GM12878 (cell line): ENCODE measurements around the gene NOP16. TPM values are rescaled to one million over a fixed set of nuclear protein-coding genes. Genes with fewer than 3 reads are reported as not detected.

ENCODE experiments used
- ATF7 ChIP-seq: fragments of 450-650 bp; IDR thresholded peaks from 2 replicates; pipeline ENCODE4 v1.6.1; 2016; ENCODE audit warnings: low read depth, mild to moderate bottlenecking
- BCL11A ChIP-seq: IDR thresholded peaks from 2 replicates; pipeline ENCODE4 v1.6.1; 2011; ENCODE audit warnings: low read depth, low read length
- BMI1 ChIP-seq: fragments of 450-650 bp; IDR thresholded peaks from 2 replicates; pipeline ENCODE4 v1.6.1; 2016; ENCODE audit warnings: mild to moderate bottlenecking, moderate library complexity, borderline replicate concordance
- DPF2 ChIP-seq: fragments of 450-650 bp; IDR thresholded peaks from 2 replicates; pipeline ENCODE4 v1.6.1; 2017; ENCODE audit warnings: mild to moderate bottlenecking
- EGR1 ChIP-seq, 2 experiments: IDR thresholded peaks; 1 replicate in 1 of 2; 2 replicates in 1 of 2; pipeline ENCODE4 v1.6.1; 2011 to 2012; ENCODE audit warnings: low read depth in 2 of 2, low read length in 2 of 2, borderline replicate concordance in 1 of 2, mild to moderate bottlenecking in 1 of 2, moderate library complexity in 1 of 2
- IKZF1 ChIP-seq: fragments of 450-650 bp; conservative IDR thresholded peaks from 2 replicates; pipeline ENCODE4 v1.6.1; 2017; ENCODE audit warnings: antibody characterized with exemption, mild to moderate bottlenecking
- KDM1A ChIP-seq: fragments of 200-600 bp; sonication (generic); IDR thresholded peaks from 2 replicates; pipeline ENCODE4 v1.6.1; 2016; ENCODE audit warnings: borderline replicate concordance
- MYB ChIP-seq: fragments of 150-350 bp; IDR thresholded peaks from 2 replicates; pipeline ENCODE4 v1.6.1; 2014; ENCODE audit warnings: mild to moderate bottlenecking, low read depth, low read length, borderline replicate concordance
- PAX5 ChIP-seq: IDR thresholded peaks from 2 replicates; pipeline ENCODE4 v1.6.1; 2011; ENCODE audit warnings: low read depth, low read length, borderline replicate concordance
- POU2F2 ChIP-seq: IDR thresholded peaks from 3 replicates; pipeline ENCODE4 v1.6.1; 2011; ENCODE audit warnings: low read depth, mild to moderate bottlenecking, low read length, borderline replicate concordance
- RUNX3 ChIP-seq: IDR thresholded peaks from 2 replicates; pipeline ENCODE4 v1.6.1; 2012; ENCODE audit warnings: low read length, inconsistent platforms
- SIN3A ChIP-seq: IDR thresholded peaks from 2 replicates; pipeline ENCODE4 v1.6.1; 2012; ENCODE audit warnings: low read depth, low read length, improper control_type of control experiment
- SREBF1 ChIP-seq: IDR thresholded peaks from 2 replicates; pipeline ENCODE4 v1.6.1; 2012; ENCODE audit warnings: mild to moderate bottlenecking, low read length
- TCF12 ChIP-seq: IDR thresholded peaks from 2 replicates; pipeline ENCODE4 v1.6.1; 2011; ENCODE audit warnings: low read depth, mild to moderate bottlenecking, low read length
- WRNIP1 ChIP-seq: IDR thresholded peaks from 2 replicates; pipeline ENCODE4 v1.6.1; 2011; ENCODE audit warnings: low read depth, low read length, improper control_type of control experiment, borderline replicate concordance
- ZNF24 ChIP-seq: fragments of 450-650 bp; IDR thresholded peaks from 2 replicates; pipeline ENCODE4 v1.6.1; 2017; ENCODE audit warnings: antibody characterized with exemption, mild to moderate bottlenecking
- polyA plus RNA-seq, 11 experiments: library from polyadenylated mRNA; depleted of rRNA in 4 of 11; unstranded in 6 of 11; stranded (reverse) in 5 of 11; fragments of >200 nt; fragmentation: Nextera tagmentation in 4 of 11; fragmentation: Illumina TruSeq in 1 of 11; extraction: Ambion mirVana in 4 of 11; extraction: Trizol in 1 of 11; gene quantifications; 1 replicate in 1 of 11; 2 replicates in 10 of 11; pipeline versions ENCODE4 v1.2.1 to v1.2.3, GENCODE V29; 2011 to 2016; ENCODE audit warnings: inconsistent platforms in 2 of 11, missing spikeins in 2 of 11, low read depth in 1 of 11
- total RNA-seq, 4 experiments: library from RNA; depleted of rRNA in 3 of 4; stranded (reverse); fragments of >200 nt in 3 of 4; fragmentation: Illumina TruSeq in 1 of 4; extraction: Trizol in 1 of 4; gene quantifications; 2 replicates each; pipeline versions ENCODE4 v1.2.1 to v1.2.3, GENCODE V29; 2013 to 2021
- TF ChIP-seq, protein P1 (sequence below): fragments of 450-650 bp; IDR thresholded peaks from 2 replicates; pipeline ENCODE4 v1.6.1; 2017; ENCODE audit warnings: low read depth, mild to moderate bottlenecking, moderate library complexity
- TF ChIP-seq, protein P2 (sequence below): fragments of 450-650 bp; IDR thresholded peaks from 2 replicates; pipeline ENCODE4 v1.6.1; 2017; ENCODE audit warnings: mild to moderate bottlenecking, moderate library complexity
- TF ChIP-seq, protein P3 (sequence below): IDR thresholded peaks from 2 replicates; pipeline ENCODE4 v1.6.1; 2012; ENCODE audit warnings: low read depth, low read length, improper control_type of control experiment

The NOP16 gene
- total and polyA plus RNA-seq, 10 of the 15 experiments (the other 5 are each of a cell fraction or from before 2014, with no cell fraction given): 50.3 to 276 (median 116) TPM

DNA sequence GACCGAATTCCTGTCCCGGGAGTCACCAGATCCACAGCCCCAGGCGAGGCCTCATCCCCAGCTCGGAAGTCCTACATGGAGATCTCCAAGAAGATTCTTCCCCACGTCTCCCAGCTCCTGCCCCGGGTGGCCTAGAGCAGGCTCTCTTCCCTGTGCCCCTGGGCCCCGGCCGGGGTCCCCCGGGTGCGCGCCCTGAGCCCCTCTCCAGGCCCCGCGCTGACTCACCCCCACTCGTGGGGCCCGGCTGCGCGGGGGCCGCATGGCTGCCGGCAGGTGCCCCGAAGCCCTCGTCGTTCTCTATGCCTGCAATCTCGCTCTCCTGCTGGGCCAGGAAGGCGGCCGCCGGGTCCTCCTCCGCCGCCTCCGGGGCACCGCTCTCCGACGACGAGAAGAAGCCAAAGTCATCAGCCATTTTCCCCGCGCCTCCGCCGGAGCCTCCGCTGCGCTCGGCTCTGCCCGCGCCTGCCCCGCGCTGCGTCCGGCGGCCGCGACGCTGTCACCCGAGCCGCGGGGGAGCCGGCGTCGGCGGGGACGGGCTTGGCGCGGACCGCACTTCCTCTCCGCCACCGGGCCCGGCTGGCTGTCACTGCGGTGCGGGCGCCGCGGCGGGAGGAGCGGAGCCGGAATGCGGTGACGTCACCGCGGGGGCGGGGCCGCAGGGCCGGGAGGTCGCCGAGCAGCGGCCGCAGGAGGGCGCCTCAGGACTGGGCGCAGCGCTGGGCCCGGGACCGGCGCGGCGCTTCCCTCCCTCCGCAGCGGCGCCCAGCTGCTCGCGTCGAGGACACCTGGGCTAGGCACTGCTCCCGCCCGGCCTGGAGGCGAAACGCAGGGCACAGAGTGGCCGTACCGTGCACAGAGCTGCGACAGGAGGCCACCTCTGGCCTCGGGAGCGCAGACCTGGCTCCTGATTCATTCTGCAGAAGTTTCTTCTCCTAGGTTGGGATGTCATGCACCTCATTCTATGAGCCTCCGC, 27.8 kb upstream of the NOP16 start, which contains the start of gene CLTB (continued):
- TF ChIP-seq, protein P1, sequence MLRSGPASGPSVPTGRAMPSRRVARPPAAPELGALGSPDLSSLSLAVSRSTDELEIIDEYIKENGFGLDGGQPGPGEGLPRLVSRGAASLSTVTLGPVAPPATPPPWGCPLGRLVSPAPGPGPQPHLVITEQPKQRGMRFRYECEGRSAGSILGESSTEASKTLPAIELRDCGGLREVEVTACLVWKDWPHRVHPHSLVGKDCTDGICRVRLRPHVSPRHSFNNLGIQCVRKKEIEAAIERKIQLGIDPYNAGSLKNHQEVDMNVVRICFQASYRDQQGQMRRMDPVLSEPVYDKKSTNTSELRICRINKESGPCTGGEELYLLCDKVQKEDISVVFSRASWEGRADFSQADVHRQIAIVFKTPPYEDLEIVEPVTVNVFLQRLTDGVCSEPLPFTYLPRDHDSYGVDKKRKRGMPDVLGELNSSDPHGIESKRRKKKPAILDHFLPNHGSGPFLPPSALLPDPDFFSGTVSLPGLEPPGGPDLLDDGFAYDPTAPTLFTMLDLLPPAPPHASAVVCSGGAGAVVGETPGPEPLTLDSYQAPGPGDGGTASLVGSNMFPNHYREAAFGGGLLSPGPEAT: no peak
- TF ChIP-seq PAX5: no peak
- no peak for TF ChIP-seq SREBF1
- TF ChIP-seq WRNIP1: no peak
- no peak for TF ChIP-seq POU2F2
- peak; percentile 57; the same call in 1 of the 2 replicates for TF ChIP-seq ZNF24
- TF ChIP-seq SIN3A: 0 out of 2 replicates have a peak, but pooled peaks have one; percentile 53
- no peak for TF ChIP-seq MYB
- no peak for TF ChIP-seq BCL11A
- TF ChIP-seq, protein P2, sequence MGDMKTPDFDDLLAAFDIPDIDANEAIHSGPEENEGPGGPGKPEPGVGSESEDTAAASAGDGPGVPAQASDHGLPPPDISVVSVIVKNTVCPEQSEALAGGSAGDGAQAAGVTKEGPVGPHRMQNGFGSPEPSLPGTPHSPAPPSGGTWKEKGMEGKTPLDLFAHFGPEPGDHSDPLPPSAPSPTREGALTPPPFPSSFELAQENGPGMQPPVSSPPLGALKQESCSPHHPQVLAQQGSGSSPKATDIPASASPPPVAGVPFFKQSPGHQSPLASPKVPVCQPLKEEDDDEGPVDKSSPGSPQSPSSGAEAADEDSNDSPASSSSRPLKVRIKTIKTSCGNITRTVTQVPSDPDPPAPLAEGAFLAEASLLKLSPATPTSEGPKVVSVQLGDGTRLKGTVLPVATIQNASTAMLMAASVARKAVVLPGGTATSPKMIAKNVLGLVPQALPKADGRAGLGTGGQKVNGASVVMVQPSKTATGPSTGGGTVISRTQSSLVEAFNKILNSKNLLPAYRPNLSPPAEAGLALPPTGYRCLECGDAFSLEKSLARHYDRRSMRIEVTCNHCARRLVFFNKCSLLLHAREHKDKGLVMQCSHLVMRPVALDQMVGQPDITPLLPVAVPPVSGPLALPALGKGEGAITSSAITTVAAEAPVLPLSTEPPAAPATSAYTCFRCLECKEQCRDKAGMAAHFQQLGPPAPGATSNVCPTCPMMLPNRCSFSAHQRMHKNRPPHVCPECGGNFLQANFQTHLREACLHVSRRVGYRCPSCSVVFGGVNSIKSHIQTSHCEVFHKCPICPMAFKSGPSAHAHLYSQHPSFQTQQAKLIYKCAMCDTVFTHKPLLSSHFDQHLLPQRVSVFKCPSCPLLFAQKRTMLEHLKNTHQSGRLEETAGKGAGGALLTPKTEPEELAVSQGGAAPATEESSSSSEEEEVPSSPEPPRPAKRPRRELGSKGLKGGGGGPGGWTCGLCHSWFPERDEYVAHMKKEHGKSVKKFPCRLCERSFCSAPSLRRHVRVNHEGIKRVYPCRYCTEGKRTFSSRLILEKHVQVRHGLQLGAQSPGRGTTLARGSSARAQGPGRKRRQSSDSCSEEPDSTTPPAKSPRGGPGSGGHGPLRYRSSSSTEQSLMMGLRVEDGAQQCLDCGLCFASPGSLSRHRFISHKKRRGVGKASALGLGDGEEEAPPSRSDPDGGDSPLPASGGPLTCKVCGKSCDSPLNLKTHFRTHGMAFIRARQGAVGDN: peak; percentile 65; the same call in 1 of the 2 replicates
- TF ChIP-seq TCF12: peak; percentile 91
- peak; percentile 93 for TF ChIP-seq DPF2
- TF ChIP-seq RUNX3: no peak
- TF ChIP-seq, protein P3, sequence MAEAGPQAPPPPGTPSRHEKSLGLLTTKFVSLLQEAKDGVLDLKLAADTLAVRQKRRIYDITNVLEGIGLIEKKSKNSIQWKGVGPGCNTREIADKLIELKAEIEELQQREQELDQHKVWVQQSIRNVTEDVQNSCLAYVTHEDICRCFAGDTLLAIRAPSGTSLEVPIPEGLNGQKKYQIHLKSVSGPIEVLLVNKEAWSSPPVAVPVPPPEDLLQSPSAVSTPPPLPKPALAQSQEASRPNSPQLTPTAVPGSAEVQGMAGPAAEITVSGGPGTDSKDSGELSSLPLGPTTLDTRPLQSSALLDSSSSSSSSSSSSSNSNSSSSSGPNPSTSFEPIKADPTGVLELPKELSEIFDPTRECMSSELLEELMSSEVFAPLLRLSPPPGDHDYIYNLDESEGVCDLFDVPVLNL: no peak
- no peak for TF ChIP-seq BMI1
- peak in 1 of 2 experiments; percentile 88; a peak in 2 of 3 replicates for TF ChIP-seq EGR1 (IDR thresholded peaks at IDR 0.05; ENCODE audit: borderline replicate concordance in 1 of 2, low read depth in 2 of 2, low read length in 2 of 2)
- peak; percentile 94 for TF ChIP-seq IKZF1
- no peak for TF ChIP-seq ATF7
- no peak for TF ChIP-seq KDM1A
